Lower leg skin (tissue), 3 donors: ENCODE measurements around the gene NKD2.

Experiments
- CTCF ChIP-seq, 3 donors: fragments of 450-650 bp; IDR thresholded peaks; one replicate each; pipeline ENCODE4 v1.5.1; 2016; ENCODE audit warnings: antibody characterized with exemption in 3 of 3, mild to moderate bottlenecking in 3 of 3, moderate library complexity in 2 of 3
- POLR2A ChIP-seq, 2 donors: fragments of 450-650 bp; IDR thresholded peaks; one replicate each; pipeline ENCODE4 v1.6.1; 2016 to 2017; ENCODE audit warnings: antibody characterized with exemption in 2 of 2, mild to moderate bottlenecking in 1 of 2, moderate library complexity in 1 of 2

- no peak for TF ChIP-seq CTCF (IDR thresholded peaks at IDR 0.05)
- no peak for TF ChIP-seq POLR2A (IDR thresholded peaks at IDR 0.05)
Observed at GRCh38 chr5:1088031-1088430, 79.4 kb downstream of the NKD2 start.
